GM18858 (cell line): Measurements from ENCODE around the gene BNIP3.
"Not testable (repeated sequence)": the region's sequence is repeated elsewhere in the genome, so short reads cannot be mapped to it uniquely, and the experiment has no call there.

Source experiments
- ATAC-seq: cut with Tn5 transposase; IDR thresholded peaks from one replicate; pipeline ENCODE4 v1.9.1; 2021; ENCODE audit not compliant: unreplicated experiment

Gene BNIP3

DNA sequence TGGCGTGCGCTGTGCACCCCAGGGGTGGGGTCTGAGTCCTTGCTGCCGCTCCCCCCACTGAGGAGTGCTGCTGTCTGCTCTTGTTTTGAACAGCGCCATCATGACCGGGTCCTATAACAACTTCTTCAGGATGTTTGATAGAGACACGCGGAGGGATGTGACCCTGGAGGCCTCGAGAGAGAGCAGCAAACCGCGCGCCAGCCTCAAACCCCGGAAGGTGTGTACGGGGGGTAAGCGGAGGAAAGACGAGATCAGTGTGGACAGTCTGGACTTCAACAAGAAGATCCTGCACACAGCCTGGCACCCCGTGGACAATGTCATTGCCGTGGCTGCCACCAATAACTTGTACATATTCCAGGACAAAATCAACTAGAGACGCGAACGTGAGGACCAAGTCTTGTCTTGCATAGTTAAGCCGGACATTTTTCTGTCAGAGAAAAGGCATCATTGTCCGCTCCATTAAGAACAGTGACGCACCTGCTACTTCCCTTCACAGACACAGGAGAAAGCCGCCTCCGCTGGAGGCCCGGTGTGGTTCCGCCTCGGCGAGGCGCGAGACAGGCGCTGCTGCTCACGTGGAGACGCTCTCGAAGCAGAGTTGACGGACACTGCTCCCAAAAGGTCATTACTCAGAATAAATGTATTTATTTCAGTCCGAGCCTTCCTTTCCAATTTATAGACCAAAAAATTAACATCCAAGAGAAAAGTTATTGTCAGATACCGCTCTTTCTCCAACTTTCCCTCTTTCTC, 26.0 kb downstream of the BNIP3 start:
- ATAC-seq = no peak

DNA sequence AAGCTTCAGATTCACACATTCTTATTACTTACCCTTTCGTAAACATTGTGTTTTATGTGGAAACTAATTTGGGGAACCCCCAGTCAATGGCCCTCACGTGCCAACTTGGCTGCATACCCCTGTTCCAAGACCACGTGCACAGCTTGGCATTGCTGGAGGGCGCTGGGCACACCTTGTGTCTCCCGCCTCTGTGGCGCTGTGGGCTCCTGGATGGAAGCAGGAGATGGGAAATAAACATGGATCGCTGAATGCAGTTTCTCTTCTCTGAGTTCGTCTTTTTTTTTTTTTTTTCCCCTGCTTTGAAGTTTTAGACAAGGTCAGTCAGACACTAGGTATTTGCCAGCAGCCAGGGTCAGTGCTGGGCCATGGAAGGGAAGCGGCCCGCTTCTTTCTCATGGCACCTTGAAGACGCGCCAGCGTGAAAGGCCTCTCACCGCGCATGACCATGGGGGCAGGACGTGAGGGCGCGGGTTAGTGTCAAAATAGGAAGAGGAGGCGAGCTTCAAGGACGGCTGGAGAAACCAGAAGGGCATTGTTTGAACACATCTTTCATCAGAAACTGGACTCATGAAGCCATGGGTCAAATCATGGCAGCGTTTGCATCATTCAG, 27.3 kb downstream of the BNIP3 start:
- no peak for ATAC-seq

DNA sequence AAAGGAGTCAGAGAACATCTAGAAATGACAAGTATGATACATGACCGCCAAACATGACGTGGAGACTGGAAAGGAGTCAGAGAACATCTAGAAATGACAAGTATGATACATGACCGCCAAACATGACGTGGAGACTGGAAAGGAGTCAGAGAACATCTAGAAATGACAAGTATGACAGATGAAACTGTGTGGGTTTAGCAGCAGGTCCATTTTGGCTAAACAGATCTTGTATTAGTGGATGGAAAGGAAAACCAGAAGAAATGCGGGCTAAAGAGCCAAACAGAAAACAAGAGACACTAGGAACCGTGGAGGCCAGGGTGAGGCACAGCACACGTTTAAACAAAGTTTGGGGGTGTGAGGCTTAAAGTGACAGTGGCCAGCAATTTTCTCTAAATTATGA, 31.8 kb downstream of the BNIP3 start:
- not testable (repeated sequence) for ATAC-seq

DNA sequence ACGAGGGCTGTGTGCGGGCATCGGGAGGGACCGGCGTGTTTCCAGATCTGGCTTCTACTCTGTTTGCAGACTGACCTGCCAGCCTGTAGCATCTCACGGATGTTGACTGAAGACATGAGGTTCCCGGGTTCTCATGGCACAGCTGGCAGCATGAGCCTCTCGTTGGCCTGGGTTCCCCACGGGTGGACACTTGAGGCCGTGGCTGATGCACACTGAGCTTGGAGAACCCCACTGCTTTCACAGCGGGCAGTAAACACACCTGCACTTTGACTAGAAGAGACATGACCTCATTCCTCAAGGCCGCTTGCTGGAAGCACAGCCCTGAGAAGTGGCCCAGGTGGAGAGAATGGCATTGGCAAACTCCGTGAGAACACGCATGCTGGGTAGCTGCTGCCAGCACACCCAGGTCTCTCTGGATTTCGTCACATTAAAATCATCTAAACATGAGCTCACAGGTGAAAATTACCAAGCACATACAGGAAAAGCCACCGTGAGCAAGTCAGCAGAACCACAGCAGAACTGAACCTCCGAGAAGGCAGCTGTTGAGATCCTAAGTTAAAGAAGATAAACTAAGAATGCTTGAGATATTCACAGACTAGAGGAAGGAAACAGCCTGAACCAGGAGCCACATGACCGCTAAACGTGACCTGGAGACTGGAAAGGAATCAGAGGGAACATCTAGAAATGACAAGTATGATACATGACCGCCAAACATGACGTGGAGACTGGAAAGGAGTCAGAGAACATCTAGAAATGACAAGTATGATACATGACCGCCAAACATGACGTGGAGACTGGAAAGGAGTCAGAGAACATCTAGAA, 32.5 kb downstream of the BNIP3 start:
- ATAC-seq = no peak

DNA sequence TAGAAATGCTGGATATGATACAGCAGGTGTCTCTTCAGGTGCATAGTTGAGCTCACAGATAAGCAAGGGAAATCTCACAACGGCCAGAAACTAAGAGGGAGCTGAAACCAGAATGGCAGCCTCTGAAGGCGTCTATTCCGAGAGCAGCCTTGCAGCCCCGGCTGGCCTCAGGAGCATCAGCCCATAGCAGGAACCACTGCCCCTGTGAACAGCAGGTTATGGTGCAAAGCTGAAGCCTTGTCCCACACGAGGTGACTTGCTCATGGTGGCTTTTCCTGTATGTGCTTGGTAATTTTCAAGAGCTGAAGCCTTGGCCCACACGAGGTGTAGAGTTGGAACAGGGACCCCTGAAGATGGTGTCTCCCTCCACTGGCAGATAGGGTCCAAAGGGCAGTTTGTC, 33.2 kb downstream of the BNIP3 start:
- no peak for ATAC-seq

DNA sequence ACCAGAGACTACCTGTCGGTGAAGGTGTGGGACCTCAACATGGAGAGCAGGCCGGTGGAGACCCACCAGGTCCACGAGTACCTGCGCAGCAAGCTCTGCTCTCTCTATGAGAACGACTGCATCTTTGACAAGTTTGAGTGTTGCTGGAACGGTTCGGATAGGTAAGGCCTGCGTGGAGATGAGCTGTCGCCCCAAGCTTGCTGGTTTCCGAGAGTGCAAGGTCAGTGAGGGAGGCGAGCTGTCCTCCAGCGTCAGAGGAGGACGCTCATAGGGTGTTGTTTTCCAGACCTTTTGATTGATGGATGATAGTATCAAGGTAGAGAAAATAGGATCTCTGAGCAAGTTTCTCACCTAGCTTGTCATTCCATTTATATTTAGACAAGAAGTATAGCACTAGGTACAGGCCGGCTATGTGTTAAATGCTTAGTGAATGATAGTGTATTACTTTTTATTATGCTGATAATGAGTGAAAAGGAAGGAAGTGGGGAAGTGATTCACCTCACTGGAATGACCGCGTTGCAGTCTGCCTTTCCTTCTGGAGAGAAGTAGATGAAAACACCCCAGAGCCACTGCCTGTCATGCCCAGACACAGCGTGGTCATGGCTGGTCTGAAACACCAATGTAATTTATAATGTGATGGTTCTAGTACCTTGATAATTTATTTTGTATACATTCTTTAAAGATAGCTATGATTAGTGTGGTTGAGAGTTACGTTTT, 33.9 kb downstream of the BNIP3 start:
- no peak for ATAC-seq

DNA sequence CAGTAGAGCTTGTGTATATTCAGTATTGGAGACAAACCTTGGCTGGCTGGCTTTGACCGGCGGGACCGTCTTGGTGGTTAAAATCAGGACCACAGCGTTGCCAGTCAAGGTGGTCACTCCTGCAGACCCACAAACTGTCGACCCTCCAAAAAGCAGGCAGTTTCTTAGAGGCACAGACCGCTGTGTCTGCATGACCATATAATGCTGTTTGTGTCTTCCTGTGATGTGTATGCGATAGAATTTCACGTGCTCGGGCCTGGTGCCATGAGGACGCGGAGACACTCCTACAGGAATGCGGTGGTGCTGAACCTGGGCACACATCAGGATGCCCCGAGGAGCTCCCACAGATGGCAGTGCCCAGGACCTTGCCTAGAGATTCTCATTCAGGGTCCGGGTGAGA, 34.8 kb downstream of the BNIP3 start:
- no peak for ATAC-seq

DNA sequence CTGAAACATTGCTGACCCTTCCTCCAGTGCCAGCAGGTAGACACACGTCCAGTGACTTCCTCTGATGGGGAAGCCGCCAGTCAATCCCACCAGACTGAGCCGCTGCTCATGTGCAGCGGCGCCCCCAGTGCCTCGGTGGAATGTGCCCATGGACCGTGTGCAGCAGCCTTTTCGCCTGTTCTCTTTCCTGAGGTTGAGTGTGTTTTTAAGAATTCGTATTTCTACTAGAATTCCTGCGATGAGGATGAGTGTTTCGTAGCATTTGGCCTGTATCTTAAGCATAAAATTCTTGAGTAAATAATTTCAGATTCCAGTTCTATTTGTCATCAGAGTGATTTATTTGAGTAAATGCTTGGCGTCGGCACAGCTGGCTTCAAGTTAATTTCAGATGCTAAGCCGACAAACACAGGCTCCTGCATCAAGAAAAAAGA, 35.4 kb downstream of the BNIP3 start:
- ATAC-seq = no peak

DNA sequence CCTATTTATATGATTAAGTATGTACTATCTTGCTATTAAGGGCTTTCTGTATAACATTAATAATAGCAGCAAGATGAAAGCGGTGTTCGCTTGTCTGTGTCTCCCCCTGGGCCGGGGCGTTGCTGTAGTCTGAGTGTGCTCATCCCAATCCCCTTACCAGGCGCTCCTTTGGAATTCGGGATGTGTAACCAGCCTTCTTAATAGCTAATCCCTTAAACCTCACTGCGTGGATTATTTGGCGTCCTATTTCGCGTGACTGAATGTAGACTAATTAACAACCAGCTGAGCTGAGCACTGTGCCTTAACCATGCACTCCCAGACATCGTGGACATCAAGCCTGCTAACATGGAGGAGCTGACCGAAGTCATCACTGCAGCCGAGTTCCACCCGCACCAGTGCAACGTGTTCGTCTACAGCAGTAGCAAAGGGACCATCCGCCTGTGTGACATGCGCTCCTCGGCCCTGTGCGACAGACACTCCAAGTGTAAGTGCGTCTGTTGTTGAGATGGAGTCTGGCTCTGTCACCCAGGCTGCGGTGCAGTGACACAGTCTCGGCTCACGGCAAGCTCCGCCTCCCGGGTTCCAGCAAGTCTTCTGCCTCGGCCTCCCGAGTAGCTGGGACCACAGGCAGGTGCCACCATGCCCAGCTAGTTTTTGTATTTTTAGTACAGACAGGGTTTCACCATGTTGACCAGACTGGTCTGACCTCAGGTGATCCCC, 36.6 kb downstream of the BNIP3 start:
- no peak for ATAC-seq

DNA sequence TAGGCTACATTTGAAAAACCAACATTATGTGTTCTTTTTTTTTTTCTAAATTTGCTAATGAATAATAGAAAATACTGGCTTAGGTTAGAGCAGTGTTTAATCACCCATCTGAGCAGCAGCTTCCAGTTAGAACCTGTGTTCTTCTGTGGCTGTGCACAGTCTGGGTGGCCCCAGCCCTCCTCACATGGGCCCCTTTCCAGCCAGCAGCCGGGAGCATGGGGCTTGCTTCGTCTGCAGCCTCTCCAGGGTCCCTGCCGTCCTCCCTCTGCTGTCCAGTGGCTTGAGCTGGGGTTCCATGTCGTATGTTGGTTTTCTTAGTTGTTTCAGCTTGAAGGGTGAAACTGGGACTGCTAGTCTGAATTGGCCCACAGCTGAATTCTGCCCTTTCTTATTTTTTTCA, 37.3 kb downstream of the BNIP3 start:
- no peak for ATAC-seq

DNA sequence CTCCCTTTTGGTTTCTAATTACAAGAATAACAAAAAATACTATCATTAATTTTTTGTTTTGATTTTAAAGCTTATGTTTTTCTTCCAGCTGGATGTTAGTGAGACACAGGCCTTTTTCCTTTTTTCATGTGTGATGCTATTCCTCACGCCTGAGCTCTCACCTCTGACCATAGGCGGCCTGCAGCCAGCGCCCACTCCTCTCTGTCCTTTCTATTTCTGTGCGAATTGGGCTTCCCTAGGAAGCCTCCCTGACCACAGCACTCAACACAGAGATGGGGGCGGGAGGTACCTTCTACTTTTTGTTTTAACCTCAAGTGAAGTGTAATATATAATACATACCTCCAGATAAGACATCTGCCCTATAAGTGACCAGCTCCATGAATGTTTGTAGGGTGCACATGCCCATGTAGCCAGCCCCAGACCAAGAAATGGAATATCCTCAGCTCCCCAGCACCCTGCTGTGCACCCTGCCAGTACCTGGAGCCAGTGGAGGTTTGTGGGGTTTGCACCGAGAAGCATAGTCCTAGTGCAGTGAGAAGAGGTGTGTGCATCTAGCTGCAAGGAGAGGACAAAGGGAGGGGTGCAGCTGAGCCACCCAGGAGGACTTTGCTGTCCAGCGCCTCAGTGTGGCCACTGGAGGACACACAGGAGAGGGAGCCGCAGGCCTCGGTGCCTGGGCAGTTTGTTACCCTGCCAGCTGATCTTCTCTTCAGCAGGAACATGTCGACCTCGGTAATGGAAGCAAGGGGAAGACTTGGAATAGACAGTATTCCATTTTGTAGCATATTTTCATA, 38.5 kb downstream of the BNIP3 start:
- ATAC-seq = no peak

DNA sequence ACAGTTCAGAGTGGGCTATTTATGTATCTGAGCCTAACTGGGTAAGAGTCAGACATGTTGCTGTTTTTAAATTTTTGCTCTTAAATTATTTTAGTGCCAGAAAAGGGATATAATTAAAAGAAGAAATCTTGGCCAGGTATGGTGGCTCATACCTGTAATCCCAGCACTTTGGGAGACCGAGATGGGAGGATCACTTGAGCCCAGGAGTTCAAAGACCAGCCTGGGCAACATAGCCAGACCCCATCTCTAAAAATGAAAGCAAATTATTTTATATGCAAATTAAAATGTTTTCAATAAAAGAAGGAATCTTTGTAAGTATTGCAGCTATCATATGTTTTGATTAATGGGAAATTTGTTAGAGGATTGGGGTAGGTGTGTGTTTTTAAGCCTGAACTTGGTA, 39.3 kb downstream of the BNIP3 start:
- ATAC-seq = no peak

DNA sequence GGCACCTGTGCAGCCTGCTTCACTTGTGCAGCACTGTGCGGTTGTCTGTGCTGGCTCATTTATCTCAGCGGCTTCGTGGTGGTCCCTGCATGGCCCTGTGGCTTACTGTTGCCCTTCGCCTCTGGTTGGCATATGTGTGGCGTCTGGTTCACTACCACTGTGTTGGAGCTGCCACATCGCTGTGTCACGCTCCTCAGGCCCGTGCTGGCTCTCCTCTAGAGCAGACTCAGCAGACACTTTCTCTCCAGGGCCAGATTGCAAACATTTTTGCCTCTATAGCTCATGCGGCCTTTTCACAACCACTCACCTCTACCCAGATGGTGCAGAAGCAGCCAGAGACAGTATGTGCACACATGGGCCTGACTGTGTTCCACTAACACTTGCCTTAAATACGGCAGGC, 43.0 kb downstream of the BNIP3 start:
- no peak for ATAC-seq

DNA sequence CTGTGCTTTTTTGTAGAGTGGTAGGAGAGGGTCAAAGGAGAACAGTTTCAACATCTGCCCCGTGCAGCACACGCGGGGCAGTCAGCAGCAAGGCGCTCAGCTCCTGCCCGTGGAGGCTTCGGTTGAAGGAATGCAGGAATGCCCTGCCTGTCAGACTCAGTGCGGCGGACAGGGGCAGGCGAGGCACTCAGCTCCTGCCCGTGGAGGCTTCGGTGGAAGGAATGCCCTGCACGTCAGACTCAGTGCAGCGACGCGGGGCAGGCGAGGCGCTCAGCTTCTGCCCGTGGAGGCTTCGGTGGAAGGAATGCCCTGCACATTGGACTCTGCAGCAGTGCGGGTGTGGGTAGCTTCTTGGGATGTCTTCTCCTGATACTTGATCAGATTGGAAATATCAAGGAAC, 43.9 kb downstream of the BNIP3 start:
- ATAC-seq = no peak

DNA sequence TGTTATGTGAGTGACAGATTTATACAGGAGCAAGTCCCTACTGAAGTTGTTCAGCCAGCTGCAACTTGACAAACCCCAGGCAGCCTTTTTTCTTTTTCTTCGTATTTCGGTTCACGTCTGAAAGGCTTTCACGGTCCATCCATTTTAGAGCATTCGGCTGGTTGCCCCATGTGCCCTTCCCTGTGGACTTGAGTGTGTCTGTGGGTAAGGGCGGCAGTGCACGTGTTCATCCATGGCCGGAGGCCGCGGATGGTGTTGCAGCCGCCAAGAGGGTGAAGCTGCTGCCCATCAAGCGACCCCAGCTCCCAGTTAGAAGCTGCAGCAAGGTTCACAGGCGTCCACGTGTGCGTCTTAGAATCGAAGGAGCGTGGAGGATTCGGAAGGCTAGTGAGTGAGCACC, 45.0 kb downstream of the BNIP3 start:
- ATAC-seq = no peak

DNA sequence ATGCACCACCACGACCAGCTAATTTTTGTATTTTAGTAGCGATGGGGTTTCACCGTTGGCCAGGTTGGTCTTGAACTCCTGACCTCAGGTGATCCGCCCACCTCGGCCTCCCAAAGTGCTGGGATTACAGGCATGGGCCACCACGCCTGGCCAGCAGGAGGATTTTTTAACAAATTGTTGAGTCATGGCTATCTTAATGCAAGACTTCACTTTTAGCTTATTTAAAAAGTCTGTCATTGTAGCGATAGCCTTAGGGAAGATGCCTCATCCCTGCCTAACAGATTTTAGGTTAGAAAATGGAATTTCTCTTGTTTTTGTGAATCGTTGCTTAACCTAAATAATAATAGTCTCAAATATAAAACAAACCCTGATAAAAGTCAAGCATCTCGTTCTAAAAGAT, 45.4 kb downstream of the BNIP3 start:
- no peak for ATAC-seq

DNA sequence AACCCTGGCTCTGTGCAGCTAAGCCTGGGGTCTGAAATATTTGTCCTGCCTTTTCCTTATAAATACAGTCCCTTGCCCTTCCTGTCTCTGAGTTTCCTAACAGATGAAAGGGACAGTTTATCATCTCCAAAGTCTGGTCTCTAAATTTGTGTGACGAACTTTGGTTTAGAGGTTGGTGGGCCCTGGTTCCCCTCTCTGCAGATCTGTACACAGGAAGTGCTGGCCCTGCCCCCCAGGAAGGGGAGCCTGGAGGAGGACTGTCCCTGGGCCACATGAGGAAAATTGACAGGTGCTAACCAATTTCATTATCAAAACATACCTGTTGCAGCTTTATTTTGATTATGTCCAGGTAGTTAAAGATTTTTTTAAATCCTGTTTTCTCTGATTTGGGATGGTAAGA, 46.5 kb downstream of the BNIP3 start:
- no peak for ATAC-seq

DNA sequence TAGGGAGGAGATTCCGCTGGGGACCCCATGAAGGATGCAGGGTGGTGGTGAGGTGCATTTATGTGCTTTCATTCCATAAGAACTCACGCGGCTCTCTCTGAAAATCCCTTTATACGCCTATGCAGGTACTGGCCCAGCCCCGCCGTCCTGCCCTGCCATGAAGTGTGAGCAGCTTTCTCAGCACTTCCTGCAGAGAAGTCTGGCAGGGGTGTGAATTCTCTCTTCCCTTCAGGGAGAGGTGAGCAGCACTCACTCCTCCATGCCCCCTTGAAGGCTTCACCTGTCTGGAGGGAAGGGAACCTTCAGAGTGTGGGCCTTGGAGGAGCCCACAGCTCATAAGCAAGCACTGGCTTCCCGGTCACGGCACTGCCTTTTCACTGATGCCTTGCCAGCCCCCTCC, 47.0 kb downstream of the BNIP3 start:
- no peak for ATAC-seq

DNA sequence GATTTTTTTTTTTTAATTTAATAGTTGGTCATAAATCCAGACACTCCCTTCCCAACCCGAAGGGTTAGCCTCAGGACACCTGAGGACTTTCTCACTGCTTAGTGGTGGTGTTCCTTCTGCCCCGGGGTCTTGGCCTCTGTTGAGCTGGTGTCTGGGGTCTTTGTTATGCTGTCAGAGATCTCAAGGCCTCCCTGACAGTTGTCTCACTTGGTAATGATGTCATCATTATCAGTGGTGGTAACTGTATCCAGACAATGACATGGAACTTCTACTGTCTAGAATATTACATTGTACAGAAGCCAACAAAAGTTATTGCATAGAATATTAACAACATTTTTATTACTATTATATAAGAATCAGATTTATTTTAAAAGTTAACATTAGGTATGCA, 48.0 kb downstream of the BNIP3 start:
- no peak for ATAC-seq
